HT-29 (cell line): Measurements from ENCODE around the gene HMGCS1. TPM values are rescaled to one million over a fixed set of nuclear protein-coding genes. Genes with fewer than 3 reads are reported as not detected.
"Not testable (repeated sequence)": the region's sequence is repeated elsewhere in the genome, so short reads cannot be mapped to it uniquely, and the experiment has no call there.

Experiments used
- DNase-seq: peaks from one replicate; pipeline ENCODE4 v3.0.0-alpha.2; 2015; ENCODE audit warnings: low spot score
- total RNA-seq: library from RNA; depleted of rRNA; stranded (reverse); fragments of >200 nt; shearing (Covaris generic); gene quantifications from 2 replicates; pipeline ENCODE4 v1.2.3, GENCODE V29; 2014; rRNA removed

HMGCS1 gene
- total RNA-seq, 1 experiment from 2014 or later, result 50.6 TPM

DNA sequence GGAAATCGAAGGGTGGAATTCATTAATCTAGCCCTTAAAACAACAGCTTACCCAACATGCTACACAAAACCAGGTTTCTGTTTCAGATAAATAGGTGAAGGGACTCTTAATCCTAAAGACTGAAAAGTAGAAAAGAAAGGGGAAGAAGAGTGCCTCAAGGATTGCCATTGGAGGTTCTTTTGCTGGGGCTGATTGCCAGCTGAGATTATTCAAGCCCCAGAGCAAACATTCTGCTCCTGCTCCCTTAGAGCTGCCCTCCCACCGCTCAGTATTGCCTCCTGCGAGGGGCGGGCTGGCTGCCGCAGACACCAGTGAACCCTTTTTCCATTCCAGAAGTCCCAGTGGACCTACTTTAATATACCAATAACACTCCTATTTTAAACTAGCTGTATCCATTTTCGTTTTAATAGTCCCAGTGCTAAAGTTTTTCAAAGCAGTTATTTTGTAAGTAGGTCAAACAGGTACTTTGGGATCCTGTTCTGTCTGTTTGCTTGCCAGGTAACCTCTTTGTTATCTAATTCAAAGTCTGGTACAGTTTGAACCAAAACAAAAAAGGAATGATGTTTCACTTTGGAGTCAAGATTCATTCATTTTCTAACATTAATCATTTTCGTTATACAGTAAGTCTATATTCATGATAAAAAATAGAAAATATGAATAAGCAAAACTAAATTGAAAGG lies 38.6 kb downstream of the HMGCS1 start:
- DNase-seq, result peak; percentile 44

DNA sequence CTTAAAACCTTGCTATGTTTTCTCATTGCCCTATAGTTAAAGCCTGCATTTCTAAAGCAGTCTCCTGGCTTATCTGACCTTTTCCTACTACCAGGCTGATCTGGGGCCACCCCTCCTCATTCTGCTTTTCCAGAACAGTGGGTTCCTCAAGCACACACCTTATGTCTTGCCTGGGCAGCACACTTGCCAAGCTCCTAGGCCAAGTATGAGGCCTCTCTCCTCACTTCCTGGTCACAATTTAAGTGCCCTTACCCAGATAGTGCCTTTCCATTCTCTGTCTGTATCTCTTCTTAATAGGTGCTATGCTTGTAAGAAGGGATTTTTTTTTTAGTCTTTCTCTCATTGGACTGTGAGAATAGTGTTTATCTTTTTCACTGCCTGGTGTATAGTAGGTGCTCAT lies 39.7 kb downstream of the HMGCS1 start:
- no peak for DNase-seq

DNA sequence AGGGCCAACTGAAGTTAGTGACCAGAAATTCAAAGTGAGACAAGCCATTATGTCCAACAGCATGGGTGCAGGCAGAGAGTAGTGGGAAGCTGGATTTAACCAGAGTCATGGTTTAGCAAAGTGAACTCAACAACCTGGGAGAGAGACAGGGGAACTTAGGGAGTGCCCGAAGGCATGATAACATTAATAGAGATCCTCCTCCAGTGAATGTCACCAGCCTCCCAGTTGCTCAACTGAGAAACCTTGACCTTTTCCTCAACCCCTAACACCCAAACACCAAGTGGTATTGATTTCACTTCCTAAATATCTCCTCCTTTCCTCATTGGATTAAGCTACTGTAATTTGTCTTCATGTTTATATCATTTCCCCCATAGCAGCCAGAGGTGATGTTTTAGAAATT lies 42.6 kb downstream of the HMGCS1 start:
- no peak for DNase-seq

DNA sequence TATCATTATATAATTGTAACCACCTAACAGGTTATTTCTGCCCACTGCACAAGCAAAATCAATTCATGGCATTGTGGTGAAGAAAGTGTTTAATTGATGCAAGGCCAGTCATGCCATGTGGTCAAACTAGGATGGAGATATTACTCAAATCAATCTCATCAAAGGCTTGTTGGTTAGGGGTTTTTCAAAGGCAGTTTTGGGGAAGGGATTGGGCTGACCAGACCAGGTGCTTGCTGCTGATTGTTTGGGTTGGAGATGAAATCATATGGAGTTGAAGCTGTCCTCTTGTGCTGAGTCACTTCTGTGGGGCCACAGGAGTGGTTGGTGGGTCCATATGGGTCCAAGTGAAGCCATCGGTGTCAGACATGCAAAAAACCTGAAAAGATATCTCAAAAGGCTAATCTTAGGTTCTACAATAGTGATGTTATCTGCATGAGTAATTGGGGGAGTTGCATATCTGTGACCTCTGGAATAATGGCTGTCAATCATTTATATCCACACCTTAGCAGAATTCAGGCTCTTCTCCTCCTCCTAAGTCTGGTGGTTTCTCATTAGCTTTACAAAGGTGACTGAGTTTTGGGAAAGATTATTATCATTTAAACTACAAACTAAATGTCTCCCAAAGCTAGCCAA lies 44.9 kb downstream of the HMGCS1 start:
- no peak for DNase-seq

DNA sequence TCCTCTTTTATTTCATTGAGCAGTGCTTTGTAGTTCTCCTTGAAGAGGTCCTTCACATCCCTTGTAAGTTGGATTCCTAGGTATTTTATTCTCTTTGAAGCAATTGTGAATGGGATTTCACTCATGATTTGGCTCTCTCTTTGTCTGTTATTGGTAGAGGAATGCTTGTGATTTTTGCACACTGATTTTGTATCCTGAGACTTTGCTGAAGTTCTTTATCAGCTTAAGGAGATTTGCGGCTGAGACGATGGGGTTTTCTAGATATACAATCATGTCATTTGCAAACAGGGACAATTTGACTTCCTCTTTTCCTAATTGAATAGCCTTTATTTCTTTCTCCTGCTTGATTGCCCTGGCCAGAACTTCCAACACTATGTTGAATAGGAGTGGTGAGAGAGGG lies 50.9 kb downstream of the HMGCS1 start:
- DNase-seq, result not testable (repeated sequence)

DNA sequence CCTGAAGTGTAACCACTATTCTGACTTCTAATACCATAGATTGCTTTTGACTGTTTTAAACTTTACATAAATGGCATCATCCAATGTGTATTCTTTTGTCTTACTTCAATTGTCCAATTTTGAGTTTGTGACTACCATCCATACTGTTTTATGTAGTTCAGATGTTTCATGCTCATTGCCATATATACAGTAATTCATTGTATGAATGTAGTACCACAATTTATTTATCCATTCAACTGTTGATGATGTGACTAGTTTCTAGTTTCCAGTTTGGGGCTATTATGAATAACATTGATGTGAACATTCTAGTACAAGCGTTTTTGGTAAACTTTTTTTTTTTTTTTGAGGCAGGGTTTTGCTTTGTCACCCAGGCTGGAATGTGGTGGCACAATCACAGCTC lies 55.1 kb downstream of the HMGCS1 start:
- DNase-seq, result no peak

DNA sequence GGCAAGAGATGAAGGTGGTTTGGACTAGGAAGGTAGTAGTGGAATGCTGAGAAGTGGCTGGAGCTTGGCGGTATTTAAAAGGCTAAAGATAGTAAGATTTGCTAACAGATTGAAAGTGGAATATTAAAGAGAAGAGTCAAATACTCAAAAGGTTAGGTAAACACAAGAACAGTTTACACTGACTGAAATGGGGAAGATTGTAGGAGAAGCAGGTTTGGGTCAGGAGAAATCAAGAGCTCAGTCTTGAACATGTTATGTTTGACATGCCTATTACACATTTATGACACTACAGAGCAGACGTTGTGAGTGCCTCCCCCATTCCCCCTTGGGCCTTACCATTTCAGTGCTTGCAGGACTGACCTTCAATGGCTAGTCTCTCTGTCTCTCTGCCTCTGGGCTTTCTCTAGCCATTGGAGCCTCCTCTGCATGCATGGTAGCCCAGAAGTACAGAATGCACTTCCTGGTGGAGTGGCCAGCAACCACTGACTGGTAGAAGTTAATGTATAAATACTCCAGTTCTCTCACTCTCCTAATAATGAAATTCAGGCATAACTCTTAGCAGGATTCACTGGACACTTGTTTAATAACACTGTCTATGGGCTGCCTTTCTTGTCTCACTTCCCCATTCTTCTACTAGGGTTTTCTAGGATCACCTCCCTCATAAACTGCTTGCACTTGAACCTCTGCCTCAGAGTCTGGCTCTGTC lies 56.8 kb downstream of the HMGCS1 start:
- DNase-seq, result peak; percentile 13

DNA sequence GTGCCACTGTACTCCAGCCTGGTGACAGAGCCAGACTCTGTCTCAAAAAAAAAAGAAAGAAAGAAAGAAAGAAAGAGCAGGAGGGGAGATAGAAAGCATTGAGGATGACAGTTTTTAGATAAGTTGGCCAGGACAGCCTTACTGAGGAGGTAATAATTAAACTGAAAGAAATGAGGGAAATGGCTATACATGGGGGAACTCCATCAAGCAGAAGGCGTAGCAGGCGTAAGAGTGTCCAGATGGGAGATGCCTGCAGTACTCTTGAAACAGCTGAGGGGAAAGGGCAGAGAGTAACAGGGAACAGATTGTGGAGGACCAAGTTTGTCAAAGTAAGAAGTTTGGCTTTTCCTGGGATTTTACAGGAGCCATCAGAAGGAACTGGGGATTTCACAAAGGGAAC lies 57.5 kb downstream of the HMGCS1 start:
- DNase-seq, result no peak

DNA sequence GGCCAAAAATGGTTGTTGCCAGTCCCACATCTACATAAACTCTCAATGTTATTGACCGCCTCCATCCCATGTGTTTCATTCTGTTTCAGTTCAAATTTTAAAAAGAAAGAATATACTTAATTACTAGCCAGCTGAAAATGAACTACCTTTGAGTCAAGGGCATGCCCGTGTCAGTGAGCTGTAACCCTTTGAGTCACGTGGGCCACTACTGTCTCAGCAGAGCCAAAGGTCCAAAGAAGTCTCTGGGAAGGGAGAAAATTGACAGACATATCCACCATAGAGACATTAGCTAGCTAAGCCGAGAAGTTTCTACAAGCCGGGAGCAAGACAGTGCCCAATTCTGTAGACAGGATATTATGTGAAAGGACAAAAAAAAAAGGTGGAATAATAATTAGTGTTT lies 61.5 kb downstream of the HMGCS1 start:
- no peak for DNase-seq

DNA sequence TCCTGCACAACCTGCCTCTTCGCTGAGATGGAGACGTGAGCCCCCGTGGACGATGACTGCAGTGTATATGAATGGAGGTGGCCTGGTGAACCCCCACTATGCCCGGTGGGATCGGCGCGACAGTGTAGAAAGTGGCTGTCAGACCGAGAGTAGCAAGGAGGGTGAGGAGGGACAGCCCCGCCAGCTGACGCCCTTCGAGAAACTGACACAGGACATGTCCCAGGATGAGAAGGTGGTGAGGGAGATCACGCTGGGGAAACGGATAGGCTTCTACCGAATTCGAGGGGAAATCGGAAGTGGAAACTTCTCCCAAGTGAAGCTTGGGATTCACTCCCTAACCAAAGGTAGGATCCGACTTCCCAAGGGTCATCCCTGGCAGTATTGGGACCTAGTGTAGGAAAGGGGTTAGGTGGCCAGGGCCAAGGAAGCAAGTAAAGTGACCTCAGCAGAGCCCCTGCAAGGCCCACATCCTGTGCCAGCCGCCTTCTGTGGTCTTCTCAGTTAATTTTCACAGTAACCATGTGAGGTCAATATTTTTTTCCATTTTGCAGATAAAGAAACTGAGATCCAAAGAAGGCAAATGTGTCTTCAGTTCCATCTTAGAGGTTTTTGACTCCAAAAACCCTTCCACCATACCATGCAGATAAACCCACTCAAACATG lies 67.4 kb downstream of the HMGCS1 start:
- no peak for DNase-seq

DNA sequence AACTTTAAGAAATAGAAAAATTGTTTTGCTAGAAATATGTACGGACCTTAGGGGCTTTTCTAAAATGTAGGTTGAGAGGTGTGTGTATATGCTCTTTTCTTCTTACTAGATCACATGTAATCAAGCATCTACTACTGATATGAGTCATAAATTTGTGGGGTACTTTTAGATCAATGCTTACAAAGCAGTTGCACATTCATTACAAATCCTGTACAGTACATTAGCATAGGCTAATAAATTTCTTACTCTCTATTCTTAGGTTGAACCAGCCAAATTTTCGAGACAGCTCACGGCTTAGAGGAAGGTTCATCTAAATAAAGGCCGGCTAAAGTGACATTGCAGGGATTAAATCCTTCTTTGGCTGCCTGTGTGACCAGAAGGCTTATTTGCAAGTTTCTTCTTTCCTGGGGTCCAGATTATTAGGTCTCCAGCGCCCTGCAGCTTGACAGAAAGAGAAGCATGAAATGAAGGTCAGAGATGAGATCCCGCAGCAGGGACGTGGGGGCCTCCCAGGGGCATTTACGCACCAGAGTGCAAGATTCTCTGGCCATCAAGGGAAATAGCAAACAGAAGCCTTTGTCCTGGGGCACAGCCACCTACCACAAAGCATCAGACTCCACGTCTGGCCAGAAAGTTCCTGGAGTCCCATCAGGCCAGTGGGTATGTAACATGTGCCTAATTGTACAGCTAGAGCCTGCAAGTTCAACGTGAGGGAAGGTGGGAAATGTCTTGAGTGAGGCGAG lies 68.2 kb downstream of the HMGCS1 start:
- DNase-seq, result no peak

DNA sequence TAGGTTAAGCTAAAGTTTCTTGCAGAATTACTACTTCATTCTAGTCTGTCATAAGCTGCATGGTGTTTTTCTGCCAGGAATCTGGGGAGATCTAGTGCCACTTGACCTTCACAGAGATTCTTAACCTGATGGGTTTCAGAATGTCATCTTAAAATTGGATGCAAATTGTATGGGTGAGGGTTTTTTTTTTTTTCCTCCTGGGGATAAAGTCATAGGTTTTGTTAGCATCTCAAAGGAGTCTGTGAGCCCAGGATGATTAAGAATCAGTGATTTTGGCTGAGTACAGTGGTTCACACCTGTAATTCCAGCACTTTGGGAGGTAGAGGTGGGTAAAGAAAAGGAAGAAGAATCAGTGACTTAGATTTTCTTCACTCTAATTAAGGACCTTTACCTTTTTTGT lies 69.9 kb downstream of the HMGCS1 start:
- no peak for DNase-seq

DNA sequence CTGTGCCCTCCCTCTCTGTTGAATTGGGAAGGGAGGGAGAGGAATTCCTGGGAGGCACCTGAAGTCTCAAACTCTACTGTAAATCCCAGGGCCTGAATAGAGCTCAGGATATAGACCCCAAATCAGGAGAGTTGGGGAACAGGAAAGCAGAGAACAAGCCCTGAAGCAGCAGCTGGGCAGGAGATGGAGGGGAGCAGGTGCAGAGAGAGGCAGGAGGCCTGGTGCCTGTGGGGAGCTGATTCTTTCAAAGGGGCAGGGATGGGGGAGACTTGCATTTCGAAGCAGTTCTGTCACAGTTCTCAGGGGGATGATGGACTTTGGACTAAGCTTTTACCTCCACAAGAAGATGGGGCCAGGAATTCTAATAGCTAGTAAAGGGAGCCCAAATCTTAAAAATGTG lies 71.0 kb downstream of the HMGCS1 start:
- no peak for DNase-seq

Other genes starting within 250 kb of the HMGCS1 start
- gene ZNF131, start 192.5 kb downstream of the HMGCS1 start, total RNA-seq, result 31.8 and 35.5 TPM in 2 replicates
- gene NIM1K, start 121.2 kb downstream of the HMGCS1 start, total RNA-seq, result not detected in 2 replicates
- 2.2 and 4.2 TPM in 2 replicates for gene CCL28, start 99.0 kb upstream of the HMGCS1 start, total RNA-seq
- 9.0 and 14.9 TPM in 2 replicates for gene TMEM267, start 170.5 kb upstream of the HMGCS1 start, total RNA-seq
- 2.5 and 3.8 TPM in 2 replicates for gene C5orf34, start 201.7 kb upstream of the HMGCS1 start, total RNA-seq
- 77.0 and 92.9 TPM in 2 replicates for gene PAIP1, start 243.7 kb upstream of the HMGCS1 start, total RNA-seq